Endodermal cell (in vitro differentiated cells): ENCODE results near the gene C1QL1. TPM values are rescaled to one million over a fixed set of nuclear protein-coding genes. Genes with fewer than 3 reads are reported as not detected.

ENCODE experiments used
- DNase-seq: peaks from one replicate; pipeline ENCODE4 v3.0.0-alpha.2; 2017
- H3K27ac ChIP-seq: 2 replicates; pipeline ENCODE4 v1.5.1; 2013; ENCODE audit warnings: mild to moderate bottlenecking, low read depth, low read length, moderate library complexity
- H3K27me3 ChIP-seq: 2 replicates; pipeline ENCODE4 v1.6.1; 2013; ENCODE audit warnings: mild to moderate bottlenecking, low read length, moderate library complexity; ENCODE audit not compliant: insufficient read depth, control insufficient read depth, poor library complexity, severe bottlenecking
- H3K36me3 ChIP-seq: 2 replicates; pipeline ENCODE4 v1.7.0; 2013; ENCODE audit warnings: mild to moderate bottlenecking, low read length, moderate library complexity; ENCODE audit not compliant: control insufficient read depth, insufficient read depth
- H3K4me1 ChIP-seq: one replicate; pipeline ENCODE4 v1.7.0; 2013; ENCODE audit warnings: low read length; ENCODE audit not compliant: control insufficient read depth, insufficient read depth
- H3K4me3 ChIP-seq: 2 replicates; pipeline ENCODE4 v1.5.1; 2013; ENCODE audit warnings: mild to moderate bottlenecking, low read length, moderate library complexity
- H3K9ac ChIP-seq: 2 replicates; pipeline ENCODE4 v1.6.1; 2013; ENCODE audit warnings: mild to moderate bottlenecking, low read length, moderate library complexity; ENCODE audit not compliant: poor library complexity, severe bottlenecking; ENCODE audit errors: extremely low read depth
- H3K9me3 ChIP-seq: 2 replicates; pipeline ENCODE4 v1.6.1; 2013; ENCODE audit warnings: mild to moderate bottlenecking, low read length, moderate library complexity; ENCODE audit not compliant: control insufficient read depth
- H3K27ac Mint-ChIP-seq: 2 replicates; pipeline ENCODE4 v1.8.0; 2020; ENCODE audit warnings: mixed read lengths
- H3K27me3 Mint-ChIP-seq: 2 replicates; pipeline ENCODE4 v1.8.0; 2021; ENCODE audit warnings: mild to moderate bottlenecking, mixed read lengths; ENCODE audit not compliant: insufficient read depth
- H3K36me3 Mint-ChIP-seq: 2 replicates; pipeline ENCODE4 v1.8.0; 2020; ENCODE audit warnings: low read depth, mixed read lengths
- H3K4me1 Mint-ChIP-seq: 2 replicates; pipeline ENCODE4 v1.8.0; 2020; ENCODE audit warnings: mixed read lengths
- H3K4me3 Mint-ChIP-seq: 2 replicates; pipeline ENCODE4 v1.8.0; 2020; ENCODE audit warnings: mild to moderate bottlenecking, moderate library complexity, mixed read lengths
- H3K9me3 Mint-ChIP-seq: 2 replicates; pipeline ENCODE4 v1.8.0; 2020; ENCODE audit warnings: mild to moderate bottlenecking, mixed read lengths
- WGBS, 2 experiments: methylation state at CpG; one replicate each; pipeline versions ENCODE4 v1.1.5 to v1.1.7; 2013; ENCODE audit warnings: missing lambda C conversion rate in 2 of 2, mixed read lengths in 1 of 2; ENCODE audit not compliant: insufficient coverage in 1 of 2, insufficient read length in 1 of 2; 5-methylcytosine and 5-hydroxymethylcytosine counted together
- total RNA-seq, 2 donors: library from RNA; stranded (reverse); fragmentation: NEBNext Ultra II Directional in 1 of 2; extraction: Animal tissue kit (Norgen Biotek cat#: 25700) in 1 of 2; gene quantifications; 2 replicates in 1 of 2; 3 replicates in 1 of 2; pipeline ENCODE4 v1.2.1, GENCODE V29; 2021
- TF ChIP-seq, protein P1 (sequence below): fragments of 200-600 bp; sonication (generic); conservative IDR thresholded peaks from 2 replicates; pipeline ENCODE4 v1.5.0; 2021; ENCODE audit warnings: antibody characterized with exemption, mild to moderate bottlenecking

C1QL1 gene
- total RNA-seq, 2 donors from 2014 or later, result 1.4 to 2.7 TPM

DNA sequence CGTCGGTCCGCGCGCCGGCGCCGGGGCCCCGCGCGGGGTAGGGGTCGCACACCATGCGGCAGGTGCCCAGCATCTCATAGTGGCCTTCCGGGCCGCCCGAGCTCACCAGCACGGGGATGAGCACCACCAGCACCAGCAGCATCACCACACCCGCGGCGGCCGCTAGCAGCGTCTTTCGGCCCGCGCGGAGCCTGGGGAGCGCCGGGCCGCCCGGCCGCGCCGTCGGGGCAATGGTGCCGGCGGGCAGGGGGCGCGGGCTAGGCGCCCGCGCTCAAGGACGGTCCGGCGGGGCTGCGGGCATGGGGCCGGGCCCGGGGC lies 237 bp downstream of the C1QL1 start:
- TF ChIP-seq, protein P1, sequence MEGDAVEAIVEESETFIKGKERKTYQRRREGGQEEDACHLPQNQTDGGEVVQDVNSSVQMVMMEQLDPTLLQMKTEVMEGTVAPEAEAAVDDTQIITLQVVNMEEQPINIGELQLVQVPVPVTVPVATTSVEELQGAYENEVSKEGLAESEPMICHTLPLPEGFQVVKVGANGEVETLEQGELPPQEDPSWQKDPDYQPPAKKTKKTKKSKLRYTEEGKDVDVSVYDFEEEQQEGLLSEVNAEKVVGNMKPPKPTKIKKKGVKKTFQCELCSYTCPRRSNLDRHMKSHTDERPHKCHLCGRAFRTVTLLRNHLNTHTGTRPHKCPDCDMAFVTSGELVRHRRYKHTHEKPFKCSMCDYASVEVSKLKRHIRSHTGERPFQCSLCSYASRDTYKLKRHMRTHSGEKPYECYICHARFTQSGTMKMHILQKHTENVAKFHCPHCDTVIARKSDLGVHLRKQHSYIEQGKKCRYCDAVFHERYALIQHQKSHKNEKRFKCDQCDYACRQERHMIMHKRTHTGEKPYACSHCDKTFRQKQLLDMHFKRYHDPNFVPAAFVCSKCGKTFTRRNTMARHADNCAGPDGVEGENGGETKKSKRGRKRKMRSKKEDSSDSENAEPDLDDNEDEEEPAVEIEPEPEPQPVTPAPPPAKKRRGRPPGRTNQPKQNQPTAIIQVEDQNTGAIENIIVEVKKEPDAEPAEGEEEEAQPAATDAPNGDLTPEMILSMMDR, result no peak
- Mint-ChIP-seq H3K27me3 (peaks cover 83% of the 10 kb centered on the region), H3K27ac (no peak overlapping the region), H3K4me1 (peaks cover 17% of the 10 kb centered on the region), H3K36me3 (no peaks in the 10 kb centered on the region), H3K4me3 (no peak overlapping the region), H3K9me3 (peaks cover 3% of the 10 kb centered on the region)
- peaks cover 7% of the 10 kb centered on the region for H3K9me3 ChIP-seq
- DNase-seq, result no peak
- no peak overlapping the region for H3K27ac ChIP-seq
- no peaks in the 10 kb centered on the region for H3K4me1 ChIP-seq
- H3K36me3 ChIP-seq, result no peaks in the 10 kb centered on the region
- H3K4me3 ChIP-seq, result no peak overlapping the region
- 0 to 1% methylated on average over 6 to 47 of the region's 47 CpGs for WGBS, 2 experiments
- H3K27me3 ChIP-seq, result peaks cover 75% of the 10 kb centered on the region
- no peak overlapping the region for H3K9ac ChIP-seq

DNA sequence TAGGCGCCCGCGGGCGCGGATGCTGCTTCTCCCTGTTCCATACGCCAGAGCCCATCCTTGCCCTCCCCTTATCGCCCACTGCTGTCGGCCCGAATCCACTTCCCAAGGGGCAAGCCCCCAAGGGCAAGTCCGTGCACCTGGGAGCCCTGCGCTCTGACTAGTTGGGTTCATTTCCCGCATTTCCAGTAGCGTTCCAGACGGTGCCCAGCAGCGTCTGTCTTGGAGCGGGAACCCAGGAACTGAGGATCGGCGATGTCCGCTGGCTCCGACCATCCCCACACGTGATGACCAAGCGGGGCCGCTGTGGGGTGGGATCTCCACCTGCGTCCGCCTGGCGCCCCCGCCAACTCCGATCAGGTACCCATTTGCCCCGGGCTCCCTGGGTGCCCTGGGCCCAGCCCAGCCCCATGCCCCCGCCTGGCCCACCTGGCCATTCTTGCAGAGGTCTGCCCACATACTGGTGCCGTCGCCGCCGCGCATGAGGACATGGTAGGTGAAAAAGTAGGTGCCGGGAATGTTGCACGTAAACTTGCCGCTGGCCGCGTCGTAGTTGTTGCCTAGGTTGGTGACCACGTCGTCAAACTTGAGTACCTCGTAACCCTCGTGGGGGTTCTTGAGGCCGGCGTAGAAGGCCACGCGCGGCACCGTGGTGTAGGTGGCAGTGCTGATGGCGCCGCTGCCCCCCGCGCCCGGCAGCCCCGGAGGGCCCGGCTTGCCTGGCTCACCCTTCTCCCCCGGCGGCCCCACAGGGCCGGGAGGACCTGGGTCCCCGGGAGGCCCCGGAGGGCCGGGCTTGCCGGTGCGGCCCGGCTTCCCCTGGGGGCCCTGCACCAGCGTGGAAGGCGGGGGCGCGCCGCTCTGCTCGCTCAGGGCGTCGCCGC lies 837 bp downstream of the C1QL1 start:
- DNase-seq, result peak; percentile 83
- Mint-ChIP-seq H3K4me3 (peak overlapping the region; percentile 22), H3K27ac (no peak overlapping the region), H3K36me3 (no peaks in the 10 kb centered on the region), H3K4me1 (peaks cover 16% of the 10 kb centered on the region), H3K27me3 (peaks cover 83% of the 10 kb centered on the region), H3K9me3 (peaks cover 3% of the 10 kb centered on the region)
- 11 to 12% methylated on average over 32 to 76 of the region's 76 CpGs for WGBS, 2 experiments
- Histone ChIP-seq H3K9ac (no peak overlapping the region), H3K9me3 (peaks cover 7% of the 10 kb centered on the region), H3K36me3 (no peaks in the 10 kb centered on the region), H3K4me3 (no peak overlapping the region), H3K4me1 (no peaks in the 10 kb centered on the region), H3K27me3 (peaks cover 75% of the 10 kb centered on the region), H3K27ac (no peak overlapping the region)
- TF ChIP-seq, protein P1, result no peak

DNA sequence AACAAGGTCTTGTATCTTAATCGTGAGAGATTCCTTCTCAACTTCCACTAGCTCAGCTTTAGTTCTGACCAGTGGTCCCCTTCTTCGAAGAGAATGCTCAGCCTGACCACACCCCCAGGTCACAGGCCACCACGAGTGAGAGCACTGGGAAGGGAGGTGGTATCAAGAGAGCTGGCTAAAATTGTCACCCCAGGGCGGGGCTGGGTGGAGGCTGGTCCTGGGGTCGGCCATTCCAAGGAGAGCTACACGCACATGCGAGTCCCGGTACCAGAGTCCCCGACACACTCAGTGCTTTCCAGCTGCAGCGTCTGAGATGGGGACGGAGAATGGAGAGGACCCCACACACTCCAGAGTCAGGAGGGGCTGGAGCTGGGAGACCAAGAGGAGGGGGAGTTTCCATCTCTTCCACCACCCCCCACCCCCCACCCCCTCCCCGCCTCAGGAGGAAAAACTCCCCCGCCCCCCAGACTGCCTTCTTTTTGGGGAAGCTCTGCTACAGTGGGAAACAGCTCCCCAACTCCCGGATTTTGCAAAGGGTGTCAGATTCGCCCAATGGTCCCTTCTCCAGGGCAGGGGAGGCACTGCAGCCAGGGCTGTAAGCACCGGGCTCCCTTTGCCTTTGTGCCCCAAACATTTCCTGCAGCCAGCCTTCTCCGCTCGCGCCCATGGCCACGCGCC lies 1.6 kb downstream of the C1QL1 start:
- H3K27me3 ChIP-seq, result peaks cover 75% of the 10 kb centered on the region
- H3K27me3 Mint-ChIP-seq, result peaks cover 76% of the 10 kb centered on the region

More for the DNA sequence above, 1.6 kb downstream of the C1QL1 start:
- peaks cover 7% of the 10 kb centered on the region for H3K9me3 ChIP-seq
- no peaks in the 10 kb centered on the region for H3K4me1 ChIP-seq
- Mint-ChIP-seq H3K36me3 (no peaks in the 10 kb centered on the region), H3K4me3 (peak overlapping the region; percentile 22), H3K4me1 (peaks cover 9% of the 10 kb centered on the region), H3K9me3 (peaks cover 3% of the 10 kb centered on the region), H3K27ac (no peak overlapping the region)
- DNase-seq, result peak; percentile 61
- 33 to 41% methylated on average over 11 to 18 of the region's 21 CpGs for WGBS, 2 experiments
- H3K9ac ChIP-seq, result no peak overlapping the region
- H3K27ac ChIP-seq, result no peak overlapping the region
- no peak overlapping the region for H3K4me3 ChIP-seq
- TF ChIP-seq, protein P1, result no peak
- H3K36me3 ChIP-seq, result no peaks in the 10 kb centered on the region
